Activated CD8-positive, alpha-beta T cell treated with anti-CD3 and anti-CD28 coated beads, Interleukin-2, amount 10 ng/mL, durations not matched to agents 7 days and 5 days (primary cell): ENCODE measurements around the gene COPG2. TPM values are rescaled to one million over a fixed set of nuclear protein-coding genes. Genes with fewer than 3 reads are reported as not detected.
A peak's percentile ranks its signal among the peaks of the same experiment; 100 is the strongest.
"Not testable (repeated sequence)": the region's sequence is repeated elsewhere in the genome, so short reads cannot be mapped to it uniquely, and the experiment has no call there.

Experiments
- ATAC-seq: fragments of 150-1000 bp; cut with Tn5 transposase; one replicate; pipeline ENCODE4 v1.10.0; 2021; ENCODE audit warnings: moderate library complexity
- CTCF ChIA-PET: fragments of 350-600 bp; sonication (Branson Sonifier 250); formaldehyde crosslinking; loops from one replicate; lab custom pipeline; 2021; ENCODE audit warnings: antibody characterized with exemption; lab: Charles Lee
- POLR2A ChIA-PET: fragments of 350-600 bp; sonication (Branson Sonifier 250); formaldehyde crosslinking; loops from one replicate; lab custom pipeline; 2021; ENCODE audit warnings: antibody characterized with exemption; lab: Charles Lee
- DNase-seq: peaks from one replicate; pipeline ENCODE4 v3.0.0-alpha.2; 2020
- H3K27ac Mint-ChIP-seq: one replicate; pipeline ENCODE4 v1.8.0; 2021; ENCODE audit warnings: mild to moderate bottlenecking, mixed read lengths
- H3K27me3 Mint-ChIP-seq: one replicate; pipeline ENCODE4 v1.8.0; 2021; ENCODE audit warnings: low read depth, mixed read lengths
- H3K36me3 Mint-ChIP-seq: one replicate; pipeline ENCODE4 v1.8.0; 2021; ENCODE audit warnings: low read depth, mixed read lengths
- H3K4me1 Mint-ChIP-seq: one replicate; pipeline ENCODE4 v1.8.0; 2021; ENCODE audit warnings: low read depth, mixed read lengths
- H3K4me3 Mint-ChIP-seq: one replicate; pipeline ENCODE4 v1.8.0; 2021; ENCODE audit warnings: mild to moderate bottlenecking, mixed read lengths
- H3K9me3 Mint-ChIP-seq: one replicate; pipeline ENCODE4 v1.8.0; 2022; ENCODE audit warnings: mixed read lengths; ENCODE audit not compliant: insufficient read depth
- total RNA-seq, 2 experiments: library from RNA; stranded (reverse); gene quantifications; one replicate each; pipeline ENCODE4 v1.2.3, GENCODE V29; 2021

Gene COPG2
- total RNA-seq, 2 experiments from 2014 or later: 14.1 to 14.6 TPM

DNA sequence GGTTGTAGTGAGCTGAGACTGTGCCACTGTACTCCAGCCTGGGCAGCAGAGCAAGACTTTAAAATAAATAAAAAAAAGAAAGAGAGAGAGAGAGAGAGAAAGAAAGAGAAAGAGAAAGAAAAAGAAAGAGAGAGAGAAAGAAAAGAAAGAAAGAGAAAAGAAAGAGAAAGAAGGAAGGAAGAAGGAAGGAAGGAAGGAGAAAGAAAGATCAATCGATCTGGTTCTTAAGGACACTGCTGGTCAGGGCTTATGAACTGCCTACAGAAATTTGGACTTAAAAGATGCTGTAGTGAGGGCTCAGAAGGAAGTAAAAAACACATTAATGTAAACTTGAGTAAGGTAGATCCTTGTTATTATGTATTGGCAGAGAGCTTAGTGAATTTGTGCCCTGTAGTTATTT lies 62.4 kb downstream of the COPG2 start:
- Mint-ChIP-seq H3K27ac (no peak overlapping the region), H3K4me1 (no peaks in the 10 kb centered on the region), H3K9me3 (no peaks in the 10 kb centered on the region), H3K36me3 (peaks cover 29% of the 10 kb centered on the region), H3K27me3 (no peaks in the 10 kb centered on the region), H3K4me3 (no peak overlapping the region)
- ATAC-seq: no peak
- POLR2A ChIA-PET: no interaction called here
- DNase-seq: no peak
- CTCF ChIA-PET: no interaction called here

DNA sequence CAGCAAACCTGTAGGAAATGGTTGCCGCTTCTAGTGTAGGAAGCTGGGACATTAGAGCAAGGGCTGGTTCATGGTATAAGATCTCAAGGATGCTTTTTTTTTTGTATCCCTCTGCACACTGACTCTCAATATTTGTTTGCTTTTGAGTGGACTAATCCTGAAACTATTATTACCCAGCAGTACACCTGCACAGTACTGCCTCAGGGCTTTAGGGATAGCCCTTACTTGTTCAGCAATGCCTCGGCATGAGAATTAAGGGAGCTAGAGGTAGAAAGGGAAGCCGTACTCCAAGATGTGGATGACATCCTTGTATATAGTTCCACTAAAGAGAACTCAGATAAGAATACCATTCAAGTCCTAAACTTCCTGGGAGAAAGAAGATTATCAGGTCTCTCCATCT lies 70.5 kb downstream of the COPG2 start:
- H3K4me1 Mint-ChIP-seq: no peaks in the 10 kb centered on the region
- no peak overlapping the region for H3K27ac Mint-ChIP-seq
- H3K9me3 Mint-ChIP-seq: no peaks in the 10 kb centered on the region
- DNase-seq (no peak), ATAC-seq (no peak)
- H3K27me3 Mint-ChIP-seq: no peaks in the 10 kb centered on the region
- CTCF ChIA-PET: no interaction called here
- H3K36me3 Mint-ChIP-seq: peaks cover 2% of the 10 kb centered on the region
- no peak overlapping the region for H3K4me3 Mint-ChIP-seq
- POLR2A ChIA-PET: no interaction called here

DNA sequence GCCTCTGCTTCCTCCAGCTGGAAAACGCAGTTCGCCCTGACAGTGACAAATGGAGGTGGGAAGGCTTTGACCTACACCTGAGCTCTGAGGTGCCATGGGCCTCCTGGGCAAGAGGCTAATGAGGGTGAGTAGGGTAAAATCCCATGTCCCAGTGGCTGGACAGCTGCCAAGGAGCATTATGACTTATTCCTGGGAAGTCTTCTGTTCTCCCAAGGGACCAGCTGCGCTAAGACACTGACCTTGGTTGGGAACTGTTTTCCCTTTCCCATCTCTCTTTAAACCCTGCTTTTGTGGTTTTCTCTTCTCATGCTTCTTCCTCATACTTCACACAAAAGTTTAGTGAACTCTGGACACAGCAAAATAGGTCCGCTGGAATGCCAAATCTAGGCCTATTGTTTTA lies 72.6 kb downstream of the COPG2 start:
- Mint-ChIP-seq H3K4me3 (no peak overlapping the region), H3K27ac (no peak overlapping the region), H3K36me3 (no peaks in the 10 kb centered on the region), H3K4me1 (no peaks in the 10 kb centered on the region), H3K27me3 (no peaks in the 10 kb centered on the region), H3K9me3 (no peaks in the 10 kb centered on the region)
- no peak for DNase-seq
- ChIA-PET POLR2A (no interaction called here), CTCF (no interaction called here)
- ATAC-seq: no peak

DNA sequence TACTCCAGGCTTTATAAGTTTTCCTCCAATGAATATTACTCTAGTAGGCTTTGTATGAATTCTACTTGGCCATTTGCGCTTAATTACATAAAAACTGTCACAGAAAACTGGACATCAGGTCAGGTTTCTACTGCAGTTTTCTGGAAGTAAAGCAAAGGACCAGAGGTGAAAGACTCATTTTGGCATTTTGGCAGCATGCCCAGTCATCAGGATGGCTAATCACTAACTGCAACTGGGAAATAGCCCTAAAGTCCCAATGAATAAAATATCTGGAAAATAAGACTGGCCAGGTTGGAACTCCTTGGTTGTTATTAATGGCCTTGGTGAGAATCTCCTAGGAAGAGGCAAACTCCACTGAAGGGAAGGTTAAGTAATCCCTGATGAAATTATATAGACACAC lies 75.5 kb downstream of the COPG2 start:
- H3K27me3 Mint-ChIP-seq: no peaks in the 10 kb centered on the region

DNA sequence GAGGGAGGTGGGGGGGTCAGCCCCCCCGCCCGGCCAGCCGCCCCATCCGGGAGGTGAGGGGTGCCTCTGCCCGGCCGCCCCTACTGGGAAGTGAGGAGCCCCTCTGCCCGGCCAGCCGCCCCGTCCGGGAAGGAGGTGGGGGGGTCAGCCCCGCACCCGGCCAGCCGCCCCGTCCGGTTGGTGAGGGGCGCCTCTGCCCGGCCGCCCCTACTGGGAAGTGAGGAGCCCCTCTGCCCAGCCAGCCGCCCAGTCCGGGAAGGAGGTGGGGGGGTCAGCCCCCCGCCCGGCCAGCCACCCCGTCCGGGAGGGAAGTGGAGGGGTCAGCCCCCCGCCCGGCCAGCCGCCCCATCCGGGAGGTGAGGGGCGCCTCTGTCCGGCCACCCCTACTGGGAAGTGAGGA lies 77.1 kb downstream of the COPG2 start:
- H3K36me3 Mint-ChIP-seq, H3K27me3 Mint-ChIP-seq, H3K27ac Mint-ChIP-seq, CTCF ChIA-PET, ATAC-seq, DNase-seq, H3K9me3 Mint-ChIP-seq, POLR2A ChIA-PET, H3K4me1 Mint-ChIP-seq, H3K4me3 Mint-ChIP-seq: not testable (repeated sequence)

More for the DNA sequence above, 75.5 kb downstream of the COPG2 start:
- ATAC-seq (no peak), DNase-seq (no peak)
- no peak overlapping the region for H3K4me3 Mint-ChIP-seq
- no peaks in the 10 kb centered on the region for H3K36me3 Mint-ChIP-seq
- no peaks in the 10 kb centered on the region for H3K9me3 Mint-ChIP-seq
- POLR2A ChIA-PET: no interaction called here
- no peak overlapping the region for H3K27ac Mint-ChIP-seq
- no peaks in the 10 kb centered on the region for H3K4me1 Mint-ChIP-seq
- CTCF ChIA-PET: no interaction called here

DNA sequence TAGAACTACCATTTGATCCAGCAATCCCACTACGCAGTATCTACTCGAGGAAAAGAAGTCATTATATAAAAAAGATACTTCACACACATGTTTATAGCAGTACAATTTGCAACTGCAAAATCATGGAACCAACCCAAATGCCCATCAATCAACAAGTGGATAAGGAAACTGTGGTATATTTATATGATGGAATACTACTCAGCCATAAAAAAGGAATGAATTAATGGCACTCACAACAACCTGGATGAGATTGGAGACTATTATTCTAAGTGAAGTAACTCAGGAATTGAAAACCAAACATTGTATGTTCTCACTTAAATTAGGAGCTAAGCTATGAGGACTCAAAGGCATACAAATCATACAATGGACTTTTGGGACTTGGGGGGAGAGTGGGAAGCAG lies 82.6 kb downstream of the COPG2 start:
- CTCF ChIA-PET, H3K27me3 Mint-ChIP-seq, H3K4me1 Mint-ChIP-seq, H3K4me3 Mint-ChIP-seq, DNase-seq, H3K36me3 Mint-ChIP-seq, POLR2A ChIA-PET, H3K9me3 Mint-ChIP-seq, H3K27ac Mint-ChIP-seq, ATAC-seq: not testable (repeated sequence)

DNA sequence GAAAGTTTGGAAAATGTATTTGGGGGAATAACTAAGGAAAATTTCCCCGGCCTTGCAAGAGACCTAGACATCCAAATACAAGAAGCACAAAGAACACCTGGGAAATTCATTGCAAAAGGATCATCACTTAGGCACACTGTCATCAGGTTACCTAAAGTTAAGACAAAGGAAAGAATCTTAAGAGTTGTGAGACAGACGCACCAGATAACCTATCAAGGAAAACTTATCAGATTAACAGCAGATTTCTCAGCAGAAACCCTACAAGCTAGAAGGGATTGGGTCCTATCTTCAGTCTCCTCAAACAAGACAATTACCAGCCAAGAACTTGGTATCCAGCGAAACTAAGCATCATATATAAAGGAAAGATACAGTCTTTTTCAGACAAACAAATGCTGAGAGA lies 93.4 kb downstream of the COPG2 start:
- H3K4me1 Mint-ChIP-seq, H3K27ac Mint-ChIP-seq, ATAC-seq, H3K27me3 Mint-ChIP-seq, POLR2A ChIA-PET, CTCF ChIA-PET, H3K4me3 Mint-ChIP-seq, DNase-seq, H3K36me3 Mint-ChIP-seq, H3K9me3 Mint-ChIP-seq: not testable (repeated sequence)

DNA sequence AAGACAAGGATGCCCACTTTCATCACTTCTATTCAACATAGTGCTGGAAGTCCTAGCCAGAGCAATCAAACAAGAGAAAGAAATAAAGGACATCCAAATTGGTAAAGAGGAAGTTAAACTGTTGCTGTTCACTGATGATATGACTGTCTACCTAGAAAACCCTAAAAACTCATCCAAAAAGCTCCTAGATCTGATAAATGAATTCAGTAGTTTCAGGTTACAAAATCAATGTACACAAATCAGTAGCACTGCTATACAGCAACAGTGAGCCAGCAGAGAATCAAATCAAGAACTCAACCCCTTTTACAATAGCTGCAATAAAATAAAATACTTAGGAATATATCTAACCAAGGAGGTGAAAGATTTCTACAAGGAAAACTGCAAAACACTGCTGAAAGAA lies 98.4 kb downstream of the COPG2 start:
- Mint-ChIP-seq H3K4me1 (peaks cover 13% of the 10 kb centered on the region), H3K36me3 (peaks cover 13% of the 10 kb centered on the region)
- ATAC-seq, POLR2A ChIA-PET, H3K27me3 Mint-ChIP-seq, H3K9me3 Mint-ChIP-seq, H3K4me3 Mint-ChIP-seq, H3K27ac Mint-ChIP-seq, CTCF ChIA-PET, DNase-seq: not testable (repeated sequence)

DNA sequence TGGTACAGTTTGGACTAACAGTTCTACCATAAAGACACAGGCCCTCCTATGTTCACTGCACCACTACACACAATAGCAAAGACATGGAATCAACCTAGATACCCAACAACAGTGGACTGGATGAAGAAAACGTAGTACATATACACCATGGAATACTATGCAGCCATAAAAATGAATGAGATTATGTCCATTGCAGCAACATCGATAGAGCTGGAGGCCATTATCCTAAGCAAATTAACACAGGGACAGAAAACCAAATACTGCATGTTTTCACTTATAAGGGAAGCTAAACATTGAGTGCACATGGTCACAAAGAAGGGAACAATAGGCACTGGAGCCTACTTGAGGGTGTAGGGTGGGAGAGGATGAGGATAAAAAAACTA lies 101.7 kb downstream of the COPG2 start:
- H3K4me3 Mint-ChIP-seq: no peak overlapping the region
- CTCF ChIA-PET: no interaction called here
- ATAC-seq (no peak), DNase-seq (no peak)
- no peaks in the 10 kb centered on the region for H3K27me3 Mint-ChIP-seq
- H3K36me3 Mint-ChIP-seq: peaks cover 13% of the 10 kb centered on the region
- POLR2A ChIA-PET: no interaction called here
- H3K27ac Mint-ChIP-seq: no peak overlapping the region
- peaks cover 9% of the 10 kb centered on the region for H3K9me3 Mint-ChIP-seq
- peaks cover 13% of the 10 kb centered on the region for H3K4me1 Mint-ChIP-seq

DNA sequence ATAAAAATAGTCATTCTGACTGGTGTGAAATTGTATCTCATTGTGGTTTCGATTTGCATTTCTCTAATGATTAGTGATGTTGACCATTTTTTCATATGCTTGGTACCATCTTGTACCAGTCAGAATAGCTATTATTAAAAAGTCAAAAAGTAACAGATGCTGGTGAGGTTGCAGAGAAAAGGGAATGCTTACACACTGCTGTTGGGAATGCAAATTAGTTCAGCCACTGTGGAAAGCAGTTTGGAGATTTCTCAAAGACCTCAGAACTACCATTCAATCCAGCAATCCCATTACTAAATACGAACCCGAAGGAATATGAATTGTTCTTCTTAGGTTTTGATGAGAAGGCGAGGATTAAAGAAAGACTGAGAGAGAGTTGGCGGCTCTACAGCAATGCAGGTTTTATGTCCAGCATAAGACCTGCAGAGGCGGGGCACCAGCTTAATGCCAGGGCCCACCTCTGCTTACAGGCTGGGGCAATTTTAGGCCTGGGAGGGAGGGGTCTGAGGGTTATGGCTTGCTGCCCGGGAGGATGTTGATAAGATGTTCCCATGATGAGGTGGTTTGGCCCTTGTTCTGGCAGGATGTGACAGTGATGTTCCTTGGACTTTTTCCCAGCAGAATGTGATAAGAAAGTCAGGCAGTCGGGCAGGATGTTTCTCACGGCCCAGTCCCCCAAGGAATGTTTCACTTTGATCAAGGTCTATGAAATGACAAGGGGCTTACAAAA lies 102.2 kb downstream of the COPG2 start:
- Mint-ChIP-seq H3K27me3 (no peaks in the 10 kb centered on the region), H3K36me3 (peaks cover 13% of the 10 kb centered on the region), H3K9me3 (peaks cover 9% of the 10 kb centered on the region), H3K4me3 (no peak overlapping the region), H3K4me1 (peaks cover 13% of the 10 kb centered on the region), H3K27ac (no peak overlapping the region)
- DNase-seq: no peak
- ATAC-seq: no peak
- ChIA-PET POLR2A (no interaction called here), CTCF (no interaction called here)

DNA sequence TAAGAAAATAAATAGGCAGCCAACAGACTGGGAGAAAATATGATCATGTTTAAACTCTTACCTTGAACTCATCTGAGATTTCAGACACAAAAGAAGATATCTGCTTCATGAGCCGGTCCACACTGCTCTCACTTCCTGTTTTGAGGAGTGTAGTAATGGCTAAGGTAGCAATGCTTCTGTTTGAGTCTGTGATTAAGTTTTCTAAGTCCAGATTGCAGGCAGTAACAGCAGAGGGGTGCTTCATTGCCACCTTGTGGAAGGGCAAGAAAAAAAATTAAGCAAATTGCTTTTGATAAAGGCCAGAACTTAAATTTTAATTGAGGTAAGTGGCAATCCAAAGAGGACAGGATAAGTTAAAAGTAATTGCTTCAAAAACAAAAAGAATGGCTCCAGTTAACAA lies 107.6 kb downstream of the COPG2 start:
- CTCF ChIA-PET: no interaction called here
- H3K4me1 Mint-ChIP-seq: peaks cover 5% of the 10 kb centered on the region
- H3K36me3 Mint-ChIP-seq: peaks cover 4% of the 10 kb centered on the region
- POLR2A ChIA-PET: no interaction called here
- ATAC-seq: peak; percentile 64
- H3K27ac Mint-ChIP-seq: no peak overlapping the region
- peak; percentile 45 for DNase-seq
- H3K9me3 Mint-ChIP-seq: no peaks in the 10 kb centered on the region
- no peak overlapping the region for H3K4me3 Mint-ChIP-seq
- H3K27me3 Mint-ChIP-seq: no peaks in the 10 kb centered on the region

DNA sequence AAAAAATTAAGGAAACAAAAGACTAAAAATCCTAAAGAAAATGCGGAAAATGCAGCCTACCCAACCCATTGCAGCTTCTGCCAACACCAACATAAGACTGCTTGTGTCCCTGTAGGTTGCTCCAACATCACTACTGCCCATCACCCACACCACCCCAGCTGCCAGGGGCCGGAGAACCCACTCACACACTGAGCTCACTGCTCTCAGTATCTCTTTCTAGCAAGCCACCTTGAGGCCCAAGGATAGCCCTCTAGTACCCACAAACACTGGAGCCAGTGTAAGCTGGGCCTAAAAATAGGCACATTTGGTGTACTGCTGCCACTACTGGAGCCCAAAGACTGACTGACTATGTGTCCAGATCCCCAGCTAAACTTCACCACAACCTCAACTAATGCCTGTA lies 109.4 kb downstream of the COPG2 start:
- POLR2A ChIA-PET: no interaction called here
- DNase-seq: no peak
- Mint-ChIP-seq H3K27me3 (no peaks in the 10 kb centered on the region), H3K36me3 (peaks cover 2% of the 10 kb centered on the region), H3K4me1 (peaks cover 5% of the 10 kb centered on the region), H3K27ac (no peak overlapping the region), H3K9me3 (no peaks in the 10 kb centered on the region), H3K4me3 (no peak overlapping the region)
- CTCF ChIA-PET: no interaction called here
- ATAC-seq: no peak

DNA sequence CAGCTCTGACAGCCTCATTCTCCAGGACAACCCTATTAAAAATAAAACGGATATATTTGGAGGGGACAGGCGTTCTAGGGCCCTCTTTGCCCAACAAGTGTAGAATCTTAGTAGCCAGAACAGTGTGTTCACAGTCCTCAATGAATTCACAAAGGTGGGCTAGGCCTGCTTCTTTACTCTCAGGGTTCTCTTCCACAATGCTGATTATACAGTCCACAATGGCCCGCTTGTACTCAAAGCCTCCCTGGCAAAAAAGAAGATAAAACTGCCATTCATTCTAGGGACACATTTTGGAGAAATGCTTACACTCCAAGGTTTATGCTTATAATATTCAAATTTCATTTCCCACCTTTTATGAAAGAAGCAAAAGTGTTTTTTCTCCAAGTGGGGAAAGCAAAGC lies 114.1 kb downstream of the COPG2 start:
- CTCF ChIA-PET: no interaction called here
- POLR2A ChIA-PET: no interaction called here
- H3K4me3 Mint-ChIP-seq: no peak overlapping the region

More for the DNA sequence above, 114.1 kb downstream of the COPG2 start:
- no peaks in the 10 kb centered on the region for H3K9me3 Mint-ChIP-seq
- ATAC-seq (no peak), DNase-seq (no peak)
- no peaks in the 10 kb centered on the region for H3K4me1 Mint-ChIP-seq
- no peak overlapping the region for H3K27ac Mint-ChIP-seq
- no peaks in the 10 kb centered on the region for H3K36me3 Mint-ChIP-seq
- H3K27me3 Mint-ChIP-seq: no peaks in the 10 kb centered on the region
